Measurements from ENCODE around the gene FLT4. TPM values are rescaled to one million over a fixed set of nuclear protein-coding genes. Genes with fewer than 3 reads are reported as not detected.

FLT4 gene
- total RNA-seq, 2 experiments from 2014 or later: not detected

DNA sequence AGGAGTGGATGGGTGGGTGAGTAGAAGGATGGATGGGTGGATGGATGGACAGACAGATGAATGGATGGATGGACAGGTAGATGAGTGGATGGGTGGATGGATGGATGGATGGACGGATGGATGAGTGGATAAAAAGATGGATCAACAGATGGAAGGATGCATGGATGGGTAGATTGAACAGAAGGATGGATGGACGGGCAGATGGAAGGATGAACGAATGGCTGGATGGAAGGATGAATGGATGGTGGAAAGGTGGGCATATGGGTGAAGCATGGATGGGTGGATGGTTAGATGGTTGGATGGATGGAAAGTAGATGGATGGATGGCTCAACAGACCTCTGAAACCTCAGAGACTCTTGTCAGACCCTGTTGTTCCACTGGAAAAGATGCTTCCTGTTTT, 10.1 kb downstream of the FLT4 start:
- Histone ChIP-seq H3K79me2 (ENCODE audit: insufficient read depth, low read depth, low read length) (no peaks in the 10 kb centered on the region), H3K27ac (ENCODE audit: low read depth, low read length, poor library complexity, severe bottlenecking) (no peak overlapping the region), H3K4me3 (ENCODE audit: low read depth, low read length, poor library complexity, severe bottlenecking) (no peak overlapping the region), H3K9me3 (ENCODE audit: low read length) (no peaks in the 10 kb centered on the region), H3K36me3 (ENCODE audit: insufficient read depth, low read length) (no peaks in the 10 kb centered on the region), H2AFZ (ENCODE audit: low read length) (no peak overlapping the region), H3K4me1 (ENCODE audit: insufficient read depth, low read length, poor library complexity, severe bottlenecking) (no peaks in the 10 kb centered on the region), H3K9me2 (ENCODE audit: insufficient read depth, low read length) (no peaks in the 10 kb centered on the region), H4K20me1 (ENCODE audit: insufficient read depth, low read length) (no peaks in the 10 kb centered on the region), H3K4me2 (ENCODE audit: low read length) (no peak overlapping the region)
- TF ChIP-seq, protein P1, sequence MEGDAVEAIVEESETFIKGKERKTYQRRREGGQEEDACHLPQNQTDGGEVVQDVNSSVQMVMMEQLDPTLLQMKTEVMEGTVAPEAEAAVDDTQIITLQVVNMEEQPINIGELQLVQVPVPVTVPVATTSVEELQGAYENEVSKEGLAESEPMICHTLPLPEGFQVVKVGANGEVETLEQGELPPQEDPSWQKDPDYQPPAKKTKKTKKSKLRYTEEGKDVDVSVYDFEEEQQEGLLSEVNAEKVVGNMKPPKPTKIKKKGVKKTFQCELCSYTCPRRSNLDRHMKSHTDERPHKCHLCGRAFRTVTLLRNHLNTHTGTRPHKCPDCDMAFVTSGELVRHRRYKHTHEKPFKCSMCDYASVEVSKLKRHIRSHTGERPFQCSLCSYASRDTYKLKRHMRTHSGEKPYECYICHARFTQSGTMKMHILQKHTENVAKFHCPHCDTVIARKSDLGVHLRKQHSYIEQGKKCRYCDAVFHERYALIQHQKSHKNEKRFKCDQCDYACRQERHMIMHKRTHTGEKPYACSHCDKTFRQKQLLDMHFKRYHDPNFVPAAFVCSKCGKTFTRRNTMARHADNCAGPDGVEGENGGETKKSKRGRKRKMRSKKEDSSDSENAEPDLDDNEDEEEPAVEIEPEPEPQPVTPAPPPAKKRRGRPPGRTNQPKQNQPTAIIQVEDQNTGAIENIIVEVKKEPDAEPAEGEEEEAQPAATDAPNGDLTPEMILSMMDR (conservative IDR thresholded peaks at IDR 0.05; ENCODE audit: low read length): no peak
- TF ChIP-seq EZH2phosphoT487 (IDR thresholded peaks at IDR 0.05; ENCODE audit: borderline replicate concordance, low read depth, low read length): no peak
- intact Hi-C loops (cut with micrococcal nuclease; ENCODE audit: unreplicated experiment): no loop called here
- ChIA-PET POLR2A (no interaction called here), CTCF (ENCODE audit: unreplicated experiment) (no interaction called here)
- no peak for DNase-seq (ENCODE audit: low spot score)
- BruUV-seq (replicated peaks): no TSS peak

DNA sequence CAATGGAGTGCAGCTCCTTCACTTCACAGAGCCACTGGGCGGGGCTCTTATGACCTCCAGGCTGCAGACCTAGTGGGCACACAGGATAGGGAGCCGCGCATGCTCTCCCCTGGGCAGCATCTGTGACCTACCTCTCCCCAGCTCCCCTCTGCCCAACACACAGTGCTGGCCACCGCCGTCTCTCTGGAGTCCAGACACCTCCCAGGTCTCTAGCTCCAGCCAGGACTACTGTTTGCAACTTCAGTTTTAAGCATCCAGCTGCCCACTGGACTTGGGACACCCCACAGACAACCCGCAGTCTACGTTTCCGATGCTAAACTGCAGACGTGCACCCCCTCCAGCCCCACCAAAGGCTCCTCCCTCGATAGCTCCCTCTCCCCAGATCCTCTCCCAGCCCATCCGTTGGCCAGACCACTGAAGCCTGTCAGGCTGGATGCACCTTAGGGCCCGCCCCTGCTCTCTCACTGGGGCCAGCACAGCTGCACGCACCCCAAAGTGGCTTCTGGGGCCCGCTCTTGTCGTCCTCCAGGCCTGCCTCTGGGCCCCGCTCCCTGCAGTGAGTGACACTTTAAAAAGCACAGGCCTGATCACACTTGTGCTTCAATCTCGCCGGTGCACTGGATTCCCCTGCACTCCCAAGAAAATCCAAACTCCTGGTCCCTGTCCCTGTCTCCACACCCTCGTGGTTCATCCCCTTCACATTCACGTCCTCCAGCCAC, 11.3 kb downstream of the FLT4 start:
- Histone ChIP-seq H3K4me2 (ENCODE audit: low read length) (no peak overlapping the region), H3K79me2 (ENCODE audit: insufficient read depth, low read depth, low read length) (no peaks in the 10 kb centered on the region), H3K4me1 (ENCODE audit: insufficient read depth, low read length, poor library complexity, severe bottlenecking) (no peaks in the 10 kb centered on the region), H3K36me3 (ENCODE audit: insufficient read depth, low read length) (no peaks in the 10 kb centered on the region), H2AFZ (ENCODE audit: low read length) (no peak overlapping the region), H3K4me3 (ENCODE audit: low read depth, low read length, poor library complexity, severe bottlenecking) (no peak overlapping the region), H3K9me2 (ENCODE audit: insufficient read depth, low read length) (no peaks in the 10 kb centered on the region), H3K9me3 (ENCODE audit: low read length) (no peaks in the 10 kb centered on the region), H4K20me1 (ENCODE audit: insufficient read depth, low read length) (no peaks in the 10 kb centered on the region), H3K27ac (ENCODE audit: low read depth, low read length, poor library complexity, severe bottlenecking) (no peak overlapping the region)
- TF ChIP-seq EZH2phosphoT487 (IDR thresholded peaks at IDR 0.05; ENCODE audit: borderline replicate concordance, low read depth, low read length): no peak
- TF ChIP-seq, protein P1 (conservative IDR thresholded peaks at IDR 0.05; ENCODE audit: low read length): no peak
- intact Hi-C loops (cut with micrococcal nuclease; ENCODE audit: unreplicated experiment): no loop called here
- no TSS peak for BruUV-seq (replicated peaks)
- ChIA-PET CTCF (ENCODE audit: unreplicated experiment) (no interaction called here), POLR2A (interaction anchor here (0.6 kb wide), 1 partner anchor 1739 kb away, joined by 3 read pairs; no protein-coding TSS in a partner anchor)
- DNase-seq (ENCODE audit: low spot score): no peak

DNA sequence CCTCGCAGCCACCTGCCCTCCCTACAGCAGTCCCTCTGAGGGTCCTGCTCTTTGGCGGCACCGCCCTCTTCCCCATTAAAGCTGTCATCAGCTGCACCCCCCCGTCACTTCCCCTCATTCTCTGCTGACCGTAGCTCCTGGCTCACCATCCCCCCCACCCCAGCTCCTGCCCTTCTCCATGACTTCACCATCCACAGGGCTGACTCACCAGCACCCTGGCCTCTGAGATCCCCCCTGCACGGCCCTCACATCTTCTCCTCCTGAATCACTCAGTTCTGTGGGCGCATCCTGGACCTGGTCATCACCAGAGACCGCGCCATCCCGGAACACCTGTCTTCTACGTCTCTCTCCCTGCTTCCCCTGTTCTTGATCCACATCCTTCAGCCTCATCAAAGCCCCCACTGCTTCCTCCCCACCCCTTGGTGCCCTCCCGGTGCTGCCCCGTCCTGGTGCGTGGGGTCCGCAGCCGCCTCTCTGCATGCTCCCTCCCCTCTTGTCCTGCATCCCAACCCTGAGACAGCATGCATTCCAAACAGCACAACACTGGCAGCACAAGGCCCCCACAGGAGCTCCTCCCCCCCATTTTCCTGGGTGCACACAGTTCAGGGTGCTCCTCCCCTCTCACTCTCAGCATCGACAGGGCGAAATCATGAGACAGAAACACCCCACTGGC, 12.9 kb downstream of the FLT4 start:
- ChIA-PET POLR2A (interaction anchor here (0.6 kb wide), 1 partner anchor 1567 kb away, joined by 7 read pairs; no protein-coding TSS in a partner anchor), CTCF (ENCODE audit: unreplicated experiment) (no interaction called here)
- no peak overlapping the region for H2AFZ ChIP-seq (ENCODE audit: low read length)
- TF ChIP-seq, protein P1 (conservative IDR thresholded peaks at IDR 0.05; ENCODE audit: low read length): no peak
- TF ChIP-seq EZH2phosphoT487 (IDR thresholded peaks at IDR 0.05; ENCODE audit: borderline replicate concordance, low read depth, low read length): no peak
- H3K79me2 ChIP-seq (ENCODE audit: insufficient read depth, low read depth, low read length): no peaks in the 10 kb centered on the region
- intact Hi-C loops (cut with micrococcal nuclease; ENCODE audit: unreplicated experiment): no loop called here
- DNase-seq (ENCODE audit: low spot score): no peak
- no peak overlapping the region for H3K4me2 ChIP-seq (ENCODE audit: low read length)
- H4K20me1 ChIP-seq (ENCODE audit: insufficient read depth, low read length): no peaks in the 10 kb centered on the region
- H3K4me1 ChIP-seq (ENCODE audit: insufficient read depth, low read length, poor library complexity, severe bottlenecking): no peaks in the 10 kb centered on the region
- H3K9me3 ChIP-seq (ENCODE audit: low read length): no peaks in the 10 kb centered on the region
- no peaks in the 10 kb centered on the region for H3K36me3 ChIP-seq (ENCODE audit: insufficient read depth, low read length)
- no peak overlapping the region for H3K27ac ChIP-seq (ENCODE audit: low read depth, low read length, poor library complexity, severe bottlenecking)
- H3K4me3 ChIP-seq (ENCODE audit: low read depth, low read length, poor library complexity, severe bottlenecking): no peak overlapping the region
- no TSS peak for BruUV-seq (replicated peaks)
- no peaks in the 10 kb centered on the region for H3K9me2 ChIP-seq (ENCODE audit: insufficient read depth, low read length)
